DOHH2 (cell line): ENCODE results near the gene PRKCD.

ENCODE experiments used
- H3F3A ChIP-seq: fragments of 200-600 bp; sonication (generic), shearing (Covaris generic); 2 replicates; pipeline ENCODE4 v1.6.0; 2016; ENCODE audit warnings: antibody characterized with exemption, mild to moderate bottlenecking; ENCODE audit not compliant: control insufficient read depth, insufficient read depth
- H3K27ac ChIP-seq: fragments of 200-600 bp; sonication (generic); 2 replicates; pipeline ENCODE4 v1.5.1; 2014; ENCODE audit warnings: low read depth, mild to moderate bottlenecking, low read length, moderate library complexity
- H3K27me3 ChIP-seq: fragments of 200-600 bp; sonication (generic); 2 replicates; pipeline ENCODE4 v1.6.1; 2014; ENCODE audit warnings: mild to moderate bottlenecking, low read length, mixed read lengths; ENCODE audit not compliant: control insufficient read depth
- H3K36me3 ChIP-seq: fragments of 200-600 bp; sonication (generic); 2 replicates; pipeline ENCODE4 v1.6.1; 2014; ENCODE audit warnings: mild to moderate bottlenecking, low read length, moderate library complexity, mixed read lengths; ENCODE audit not compliant: control insufficient read depth
- H3K4me1 ChIP-seq: fragments of 200-600 bp; sonication (generic); 2 replicates; pipeline ENCODE4 v1.6.1; 2014; ENCODE audit warnings: mild to moderate bottlenecking, low read length, mixed read lengths; ENCODE audit not compliant: control insufficient read depth
- H3K4me2 ChIP-seq: fragments of 200-600 bp; sonication (generic); 2 replicates; pipeline ENCODE4 v1.6.0; 2014; ENCODE audit warnings: mild to moderate bottlenecking, low read length, moderate library complexity
- H3K4me3 ChIP-seq: fragments of 200-600 bp; sonication (generic); 2 replicates; pipeline ENCODE4 v1.5.1; 2014; ENCODE audit warnings: mild to moderate bottlenecking, low read length, mixed read lengths
- H3K79me2 ChIP-seq: fragments of 200-600 bp; sonication (generic); 2 replicates; pipeline ENCODE4 v1.6.1; 2014; ENCODE audit warnings: mild to moderate bottlenecking, low read length, mixed read lengths; ENCODE audit not compliant: control insufficient read depth
- H3K9me2 ChIP-seq: fragments of 200-600 bp; sonication (generic); replicated peaks from 2 replicates; pipeline ENCODE4 v1.6.1; 2014; ENCODE audit warnings: mild to moderate bottlenecking, low read length, mixed read lengths; ENCODE audit not compliant: control insufficient read depth
- H3K9me3 ChIP-seq: fragments of 200-600 bp; sonication (generic); 2 replicates; pipeline ENCODE4 v1.6.1; 2014; ENCODE audit warnings: antibody characterized with exemption, low read length, mixed read lengths; ENCODE audit not compliant: control insufficient read depth, insufficient read depth
- H4K20me1 ChIP-seq: fragments of 200-600 bp; sonication (generic); 2 replicates; pipeline ENCODE4 v1.6.0; 2014; ENCODE audit warnings: low read depth, mild to moderate bottlenecking, antibody characterized with exemption, low read length, moderate library complexity; ENCODE audit not compliant: control insufficient read depth, insufficient read depth
- CTCF ChIP-seq: fragments of 200-600 bp; sonication (generic); IDR thresholded peaks from one replicate; pipeline ENCODE4 v1.5.1; 2014; ENCODE audit warnings: antibody characterized with exemption, mild to moderate bottlenecking, low read depth, low read length; ENCODE audit not compliant: poor library complexity, severe bottlenecking
- EZH2phosphoT487 ChIP-seq: fragments of 200-600 bp; sonication (generic); IDR thresholded peaks from 2 replicates; pipeline ENCODE4 v1.6.1; 2017; ENCODE audit warnings: borderline replicate concordance, mild to moderate bottlenecking, antibody characterized with exemption, low read length, moderate library complexity, mixed read lengths

PRKCD gene

DNA sequence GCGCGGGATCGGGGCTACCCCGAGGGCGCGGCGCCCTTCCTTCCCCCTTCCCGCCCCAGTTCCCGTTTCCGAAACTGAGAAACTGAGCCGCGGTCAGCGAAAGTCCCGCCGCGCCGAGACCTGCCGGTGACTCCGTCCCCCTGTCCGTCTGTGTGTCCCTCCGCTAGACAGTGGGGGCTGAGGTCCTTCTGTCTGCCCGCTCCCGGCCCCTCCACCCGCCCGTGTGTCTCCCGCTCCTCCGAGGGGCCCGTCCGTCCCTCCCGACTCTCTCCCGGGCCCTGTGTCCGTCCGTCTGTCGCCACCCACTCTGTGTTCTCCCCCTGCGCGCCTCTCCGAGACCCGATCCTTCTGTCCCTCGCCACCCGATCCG lies 426 bp downstream of the PRKCD start:
- peak overlapping the region; percentile 95 for H3K4me3 ChIP-seq
- H3K9me3 ChIP-seq: no peaks in the 10 kb centered on the region
- H4K20me1 ChIP-seq: peaks cover 23% of the 10 kb centered on the region; the same call in 1 of the 2 replicates
- peaks cover 61% of the 10 kb centered on the region for H3K79me2 ChIP-seq
- TF ChIP-seq CTCF (no peak), EZH2phosphoT487 (no peak)
- H3F3A ChIP-seq: peaks cover 17% of the 10 kb centered on the region
- no peaks in the 10 kb centered on the region for H3K9me2 ChIP-seq
- peaks cover 3% of the 10 kb centered on the region for H3K27me3 ChIP-seq
- peak overlapping the region; percentile 62 for H3K4me2 ChIP-seq
- peak overlapping the region; percentile 73 for H3K27ac ChIP-seq
- peaks cover 83% of the 10 kb centered on the region for H3K4me1 ChIP-seq
- H3K36me3 ChIP-seq: peaks cover 43% of the 10 kb centered on the region

GRCh38 chr3:53161820-53162671 lies 1.0 kb downstream of the PRKCD start:
- Histone ChIP-seq H4K20me1 (peaks cover 27% of the 10 kb centered on the region; the same call in 1 of the 2 replicates), H3K36me3 (peaks cover 47% of the 10 kb centered on the region), H3K4me3 (peak overlapping the region; percentile 95), H3K27ac (peak overlapping the region; percentile 73), H3K9me3 (no peaks in the 10 kb centered on the region), H3K4me1 (peaks cover 84% of the 10 kb centered on the region), H3K79me2 (peaks cover 67% of the 10 kb centered on the region), H3K9me2 (no peaks in the 10 kb centered on the region), H3K27me3 (no peaks in the 10 kb centered on the region), H3F3A (peaks cover 21% of the 10 kb centered on the region), H3K4me2 (peak overlapping the region; percentile 98)
- TF ChIP-seq EZH2phosphoT487 (no peak), CTCF (no peak)

DNA sequence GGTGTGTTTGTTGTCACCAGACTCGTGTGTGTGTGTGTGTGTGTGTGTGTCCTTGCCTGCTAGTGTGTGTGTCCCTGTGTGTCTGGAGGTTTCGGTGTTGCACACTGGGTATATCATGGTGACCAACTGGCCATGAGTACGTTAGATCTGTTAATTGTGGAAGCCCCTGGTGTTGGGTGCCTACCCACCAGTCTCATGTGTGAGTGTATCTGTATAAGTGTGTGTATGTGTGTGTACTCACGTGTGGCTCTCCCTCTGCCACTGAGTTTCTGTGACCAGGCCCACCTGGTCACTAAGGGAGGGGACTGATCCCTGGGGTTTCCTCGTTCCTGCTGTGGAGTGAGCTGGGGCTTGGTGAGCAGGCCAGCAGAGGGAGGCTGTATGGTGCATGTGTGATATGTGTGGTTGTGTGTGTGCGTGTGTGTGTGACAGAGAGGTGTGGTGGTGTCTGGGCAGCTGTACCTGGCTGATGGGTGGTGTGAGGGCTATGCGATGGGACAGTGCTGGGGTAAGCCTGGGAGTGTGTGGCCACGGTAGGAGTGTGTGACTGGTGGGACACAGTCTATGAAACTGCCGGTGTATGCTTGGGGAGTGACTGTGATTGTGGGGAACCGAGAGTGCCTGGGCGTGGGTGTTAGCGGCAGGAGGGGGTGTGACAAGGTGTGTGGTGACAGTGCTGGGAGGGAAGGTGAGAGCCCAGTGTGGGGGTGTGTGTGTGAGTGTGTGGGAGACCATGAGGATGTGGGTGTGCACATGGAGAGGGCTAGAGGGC lies 1.8 kb downstream of the PRKCD start:
- H4K20me1 ChIP-seq: peaks cover 27% of the 10 kb centered on the region; the same call in 1 of the 2 replicates
- TF ChIP-seq EZH2phosphoT487: no peak
- TF ChIP-seq CTCF: peak; percentile 30
- H3K4me1 ChIP-seq: peaks cover 84% of the 10 kb centered on the region
- no peaks in the 10 kb centered on the region for H3K27me3 ChIP-seq
- H3K27ac ChIP-seq: peak overlapping the region; percentile 73
- H3K79me2 ChIP-seq: peaks cover 73% of the 10 kb centered on the region
- peaks cover 27% of the 10 kb centered on the region for H3F3A ChIP-seq
- H3K4me2 ChIP-seq: peak overlapping the region; percentile 98
- H3K4me3 ChIP-seq: peak overlapping the region; percentile 95
- no peaks in the 10 kb centered on the region for H3K9me2 ChIP-seq
- peaks cover 48% of the 10 kb centered on the region for H3K36me3 ChIP-seq
- no peaks in the 10 kb centered on the region for H3K9me3 ChIP-seq
